Gastroesophageal sphincter (tissue), 3 donors: ENCODE data around the gene CDH13.

Experiments
- EP300 ChIP-seq: sonication (generic); formaldehyde crosslinking; IDR thresholded peaks from one replicate; pipeline ENCODE4 v1.6.1; 2017; ENCODE audit warnings: antibody characterized with exemption, mild to moderate bottlenecking
- POLR2A ChIP-seq, 2 donors: fragments of 450-650 bp; IDR thresholded peaks; one replicate each; pipeline ENCODE4 v1.6.1; 2017; ENCODE audit warnings: antibody characterized with exemption in 2 of 2, mild to moderate bottlenecking in 2 of 2, moderate library complexity in 1 of 2
- POLR2AphosphoS5 ChIP-seq: sonication (generic); formaldehyde crosslinking; IDR thresholded peaks from one replicate; pipeline ENCODE4 v1.6.1; 2017; ENCODE audit warnings: antibody characterized with exemption
- TF ChIP-seq, protein P1 (sequence below), 4 experiments: fragments of 200-600 bp in 2 of 4; fragments of 450-650 bp in 2 of 4; sonication (generic) in 1 of 4; IDR thresholded peaks; one replicate each; pipeline ENCODE4 v1.5.1; 2017 to 2019; ENCODE audit warnings: antibody characterized with exemption in 4 of 4, mild to moderate bottlenecking in 2 of 4, moderate library complexity in 2 of 4

DNA sequence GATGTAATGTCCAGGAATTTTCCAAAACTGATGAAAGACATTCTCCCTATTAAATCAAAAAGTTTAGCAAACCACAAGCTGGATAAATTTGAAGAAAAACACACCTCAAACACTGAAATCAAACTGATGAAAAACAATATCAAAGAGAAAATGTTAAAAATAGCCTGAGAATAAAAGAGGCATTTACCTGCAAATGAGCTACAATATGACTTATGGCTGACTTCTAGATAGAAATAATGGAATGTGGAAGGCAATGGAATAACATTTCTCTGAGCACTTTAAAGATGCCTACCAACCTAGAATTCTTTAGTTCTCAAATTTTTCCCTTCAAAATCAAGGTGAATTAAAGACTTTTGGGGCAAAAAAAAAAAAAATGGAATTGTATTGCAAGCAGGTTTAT, 1128.6 kb downstream of the CDH13 start:
- no peak for TF ChIP-seq EP300
- TF ChIP-seq POLR2A (IDR thresholded peaks at IDR 0.05) = no peak
- TF ChIP-seq, protein P1, sequence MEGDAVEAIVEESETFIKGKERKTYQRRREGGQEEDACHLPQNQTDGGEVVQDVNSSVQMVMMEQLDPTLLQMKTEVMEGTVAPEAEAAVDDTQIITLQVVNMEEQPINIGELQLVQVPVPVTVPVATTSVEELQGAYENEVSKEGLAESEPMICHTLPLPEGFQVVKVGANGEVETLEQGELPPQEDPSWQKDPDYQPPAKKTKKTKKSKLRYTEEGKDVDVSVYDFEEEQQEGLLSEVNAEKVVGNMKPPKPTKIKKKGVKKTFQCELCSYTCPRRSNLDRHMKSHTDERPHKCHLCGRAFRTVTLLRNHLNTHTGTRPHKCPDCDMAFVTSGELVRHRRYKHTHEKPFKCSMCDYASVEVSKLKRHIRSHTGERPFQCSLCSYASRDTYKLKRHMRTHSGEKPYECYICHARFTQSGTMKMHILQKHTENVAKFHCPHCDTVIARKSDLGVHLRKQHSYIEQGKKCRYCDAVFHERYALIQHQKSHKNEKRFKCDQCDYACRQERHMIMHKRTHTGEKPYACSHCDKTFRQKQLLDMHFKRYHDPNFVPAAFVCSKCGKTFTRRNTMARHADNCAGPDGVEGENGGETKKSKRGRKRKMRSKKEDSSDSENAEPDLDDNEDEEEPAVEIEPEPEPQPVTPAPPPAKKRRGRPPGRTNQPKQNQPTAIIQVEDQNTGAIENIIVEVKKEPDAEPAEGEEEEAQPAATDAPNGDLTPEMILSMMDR (IDR thresholded peaks at IDR 0.05) = no peak
- no peak for TF ChIP-seq POLR2AphosphoS5
